Activated naive CD8-positive, alpha-beta T cell treated with anti-CD3 and anti-CD28 coated beads, Interleukin-2, amount 50 U/mL, for 24 hours (primary cell): ENCODE results near the gene PIH1D1.
"Not testable (repeated sequence)": the region's sequence is repeated elsewhere in the genome, so short reads cannot be mapped to it uniquely, and the experiment has no call there.

Experiments used
- ATAC-seq: fragments of 150-1000 bp; cut with Tn5 transposase; one replicate; pipeline ENCODE4 v1.10.0; 2021
- DNase-seq: peaks from one replicate; pipeline ENCODE4 v3.0.0; 2021
- H3K27ac Mint-ChIP-seq: one replicate; pipeline ENCODE4 v1.8.0; 2021; ENCODE audit warnings: mild to moderate bottlenecking, mixed read lengths
- H3K27me3 Mint-ChIP-seq: one replicate; pipeline ENCODE4 v1.8.0; 2021; ENCODE audit warnings: mixed read lengths
- H3K36me3 Mint-ChIP-seq: one replicate; pipeline ENCODE4 v1.8.0; 2021; ENCODE audit warnings: low read depth, mixed read lengths
- H3K4me1 Mint-ChIP-seq: one replicate; pipeline ENCODE4 v1.8.0; 2021; ENCODE audit warnings: mixed read lengths
- H3K4me3 Mint-ChIP-seq: one replicate; pipeline ENCODE4 v1.8.0; 2021; ENCODE audit warnings: mild to moderate bottlenecking, moderate library complexity, mixed read lengths
- H3K9me3 Mint-ChIP-seq: one replicate; pipeline ENCODE4 v1.8.0; 2021; ENCODE audit warnings: mixed read lengths

PIH1D1 gene

GRCh38 chr19:49470615-49470978, 19.0 kb upstream of the PIH1D1 start:
- H3K4me3 Mint-ChIP-seq: peak overlapping the region; percentile 40

GRCh38 chr19:49469828-49470614, 18.4 kb upstream of the PIH1D1 start:
- H3K27me3 Mint-ChIP-seq: no peaks in the 10 kb centered on the region
- peaks cover 60% of the 10 kb centered on the region for H3K4me1 Mint-ChIP-seq
- H3K27ac Mint-ChIP-seq: peak overlapping the region; percentile 62
- ATAC-seq: peak; percentile 70
- H3K4me3 Mint-ChIP-seq: peak overlapping the region; percentile 40
- H3K9me3 Mint-ChIP-seq: no peaks in the 10 kb centered on the region
- H3K36me3 Mint-ChIP-seq: peaks cover 3% of the 10 kb centered on the region
- peak; percentile 87 for DNase-seq

More at GRCh38 chr19:49470615-49470978, 19.0 kb upstream of the PIH1D1 start:
- Mint-ChIP-seq H3K27me3 (no peaks in the 10 kb centered on the region), H3K36me3 (peaks cover 3% of the 10 kb centered on the region), H3K27ac (peak overlapping the region; percentile 62), H3K9me3 (no peaks in the 10 kb centered on the region), H3K4me1 (peaks cover 64% of the 10 kb centered on the region)
- DNase-seq (no peak), ATAC-seq (no peak)

- DNase-seq (peak; percentile 72), ATAC-seq (peak; percentile 79)
- H3K4me3 Mint-ChIP-seq: peak overlapping the region; percentile 59
- H3K27me3 Mint-ChIP-seq: no peaks in the 10 kb centered on the region
- peaks cover 57% of the 10 kb centered on the region for H3K4me1 Mint-ChIP-seq
- peaks cover 3% of the 10 kb centered on the region for H3K36me3 Mint-ChIP-seq
- H3K9me3 Mint-ChIP-seq: no peaks in the 10 kb centered on the region
- H3K27ac Mint-ChIP-seq: peak overlapping the region; percentile 73
These were observed 17.3 kb upstream of the PIH1D1 start for GRCh38 chr19:49468746-49469447.

- DNase-seq: no peak
- no peaks in the 10 kb centered on the region for H3K27me3 Mint-ChIP-seq
- peaks cover 3% of the 10 kb centered on the region for H3K36me3 Mint-ChIP-seq
- no peaks in the 10 kb centered on the region for H3K9me3 Mint-ChIP-seq
- peaks cover 51% of the 10 kb centered on the region for H3K4me1 Mint-ChIP-seq
- H3K27ac Mint-ChIP-seq: peak overlapping the region; percentile 73
- no peak overlapping the region for H3K4me3 Mint-ChIP-seq
- ATAC-seq: no peak
These were observed 16.6 kb upstream of the PIH1D1 start for GRCh38 chr19:49468199-49468598.

GRCh38 chr19:49465371-49465770, 13.8 kb upstream of the PIH1D1 start:
- Mint-ChIP-seq H3K36me3 (peaks cover 4% of the 10 kb centered on the region), H3K4me3 (no peak overlapping the region), H3K9me3 (no peaks in the 10 kb centered on the region), H3K27me3 (no peaks in the 10 kb centered on the region), H3K4me1 (peaks cover 28% of the 10 kb centered on the region), H3K27ac (no peak overlapping the region)
- DNase-seq (no peak), ATAC-seq (no peak)

GRCh38 chr19:49463960-49464740, 12.5 kb upstream of the PIH1D1 start:
- Mint-ChIP-seq H3K4me3 (no peak overlapping the region), H3K27ac (no peak overlapping the region), H3K9me3 (no peaks in the 10 kb centered on the region), H3K4me1 (peaks cover 18% of the 10 kb centered on the region), H3K27me3 (no peaks in the 10 kb centered on the region), H3K36me3 (peaks cover 6% of the 10 kb centered on the region)
- no peak for DNase-seq
- ATAC-seq: no peak

- H3K27ac Mint-ChIP-seq: no peak overlapping the region
- ATAC-seq: no peak
- peaks cover 5% of the 10 kb centered on the region for H3K36me3 Mint-ChIP-seq
- no peaks in the 10 kb centered on the region for H3K9me3 Mint-ChIP-seq
- H3K4me1 Mint-ChIP-seq: peaks cover 2% of the 10 kb centered on the region
- H3K4me3 Mint-ChIP-seq: no peak overlapping the region
- no peaks in the 10 kb centered on the region for H3K27me3 Mint-ChIP-seq
- DNase-seq: no peak
These were observed 10.9 kb upstream of the PIH1D1 start for GRCh38 chr19:49462492-49462891.

GRCh38 chr19:49461656-49462055, 10.0 kb upstream of the PIH1D1 start:
- ATAC-seq: no peak
- H3K27me3 Mint-ChIP-seq: no peaks in the 10 kb centered on the region
- no peak overlapping the region for H3K27ac Mint-ChIP-seq
- no peaks in the 10 kb centered on the region for H3K4me1 Mint-ChIP-seq
- peaks cover 7% of the 10 kb centered on the region for H3K36me3 Mint-ChIP-seq
- no peak overlapping the region for H3K4me3 Mint-ChIP-seq
- no peak for DNase-seq
- H3K9me3 Mint-ChIP-seq: no peaks in the 10 kb centered on the region

GRCh38 chr19:49461130-49461529, 9.5 kb upstream of the PIH1D1 start:
- not testable (repeated sequence) for H3K36me3 Mint-ChIP-seq, DNase-seq, ATAC-seq, H3K4me3 Mint-ChIP-seq, H3K27ac Mint-ChIP-seq, H3K4me1 Mint-ChIP-seq, H3K27me3 Mint-ChIP-seq, H3K9me3 Mint-ChIP-seq

- Mint-ChIP-seq H3K27me3 (no peaks in the 10 kb centered on the region), H3K27ac (no peak overlapping the region), H3K9me3 (no peaks in the 10 kb centered on the region), H3K36me3 (peaks cover 9% of the 10 kb centered on the region), H3K4me3 (no peak overlapping the region), H3K4me1 (peaks cover 10% of the 10 kb centered on the region)
- DNase-seq: no peak
- ATAC-seq: no peak
These were observed 7.8 kb upstream of the PIH1D1 start for GRCh38 chr19:49459388-49459787.

GRCh38 chr19:49458567-49458903, 6.9 kb upstream of the PIH1D1 start:
- no peak overlapping the region for H3K27ac Mint-ChIP-seq
- DNase-seq (no peak), ATAC-seq (no peak)
- no peak overlapping the region for H3K4me3 Mint-ChIP-seq
- no peaks in the 10 kb centered on the region for H3K27me3 Mint-ChIP-seq
- peaks cover 15% of the 10 kb centered on the region for H3K4me1 Mint-ChIP-seq
- H3K36me3 Mint-ChIP-seq: peaks cover 9% of the 10 kb centered on the region
- H3K9me3 Mint-ChIP-seq: no peaks in the 10 kb centered on the region

GRCh38 chr19:49456326-49456725, 4.7 kb upstream of the PIH1D1 start:
- no peaks in the 10 kb centered on the region for H3K9me3 Mint-ChIP-seq
- H3K36me3 Mint-ChIP-seq: peaks cover 14% of the 10 kb centered on the region
- H3K4me3 Mint-ChIP-seq: no peak overlapping the region
- ATAC-seq: no peak
- peak overlapping the region; percentile 35 for H3K27ac Mint-ChIP-seq
- DNase-seq: no peak
- no peaks in the 10 kb centered on the region for H3K27me3 Mint-ChIP-seq
- peaks cover 30% of the 10 kb centered on the region for H3K4me1 Mint-ChIP-seq

- Mint-ChIP-seq H3K9me3 (no peaks in the 10 kb centered on the region), H3K36me3 (peaks cover 16% of the 10 kb centered on the region), H3K27ac (no peak overlapping the region), H3K4me1 (peaks cover 33% of the 10 kb centered on the region), H3K4me3 (peak overlapping the region; percentile 4), H3K27me3 (no peaks in the 10 kb centered on the region)
- no peak for ATAC-seq
- DNase-seq: no peak
These were observed 4.2 kb upstream of the PIH1D1 start for GRCh38 chr19:49455773-49456172.

- DNase-seq: no peak
These were observed 2.2 kb upstream of the PIH1D1 start for GRCh38 chr19:49453757-49454240.

More at GRCh38 chr19:49453757-49454240, 2.2 kb upstream of the PIH1D1 start:
- no peak for ATAC-seq
- Mint-ChIP-seq H3K9me3 (no peaks in the 10 kb centered on the region), H3K4me1 (peaks cover 49% of the 10 kb centered on the region), H3K27ac (peak overlapping the region; percentile 95), H3K36me3 (peaks cover 24% of the 10 kb centered on the region), H3K27me3 (no peaks in the 10 kb centered on the region), H3K4me3 (peak overlapping the region; percentile 97)
